GM21360 (cell line): Measurements from ENCODE around the gene POM121.
"Not testable (repeated sequence)": the region's sequence is repeated elsewhere in the genome, so short reads cannot be mapped to it uniquely, and the experiment has no call there.

Source experiments
- ATAC-seq: cut with Tn5 transposase; IDR thresholded peaks from one replicate; pipeline ENCODE4 v1.9.1; 2021; ENCODE audit warnings: mild to moderate bottlenecking, moderate library complexity; ENCODE audit not compliant: unreplicated experiment

Gene POM121

DNA sequence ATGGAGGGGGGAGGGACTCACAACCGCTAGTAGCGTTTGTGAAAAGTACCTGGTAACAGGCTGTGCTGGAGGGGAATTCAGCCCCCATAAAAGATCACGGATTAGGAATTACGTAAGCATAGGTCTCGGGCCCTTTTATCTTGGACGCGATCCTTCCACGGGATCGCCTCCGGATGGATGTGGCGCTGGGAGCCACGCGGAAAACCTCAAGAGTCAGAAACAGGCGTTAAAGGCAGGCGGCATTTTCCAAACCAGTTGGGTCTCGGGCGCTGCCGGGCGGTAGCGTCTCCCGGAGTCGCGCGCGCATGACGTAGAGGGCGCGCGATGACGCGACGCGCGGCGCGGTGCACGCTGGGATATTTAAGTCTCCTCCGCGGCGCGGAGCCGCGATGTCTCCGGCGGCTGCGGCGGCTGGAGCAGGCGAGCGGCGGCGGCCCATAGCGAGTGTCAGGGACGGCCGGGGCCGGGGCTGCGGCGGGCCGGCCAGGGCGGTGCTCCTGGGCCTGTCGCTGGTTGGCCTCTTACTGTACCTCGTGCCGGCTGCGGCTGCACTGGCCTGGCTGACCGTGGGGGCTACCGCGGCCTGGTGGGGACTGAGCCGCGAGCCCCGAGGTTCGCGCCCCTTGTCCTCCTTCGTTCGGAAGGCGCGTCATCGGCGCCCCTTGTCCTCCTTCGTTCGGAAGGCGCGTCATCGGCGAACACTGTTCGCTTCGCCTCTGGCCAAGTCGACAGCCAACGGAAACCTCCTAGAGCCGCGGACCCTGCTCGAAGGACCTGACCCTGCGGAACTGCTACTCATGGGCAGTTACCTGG, at the start of gene POM121:
Gene POM121, plus strand, starts transcription at position 363 of the 813 bp plus-strand sequence. Its CDS starts 27 bp downstream, at position 390.
- peak; percentile 78 for ATAC-seq

DNA sequence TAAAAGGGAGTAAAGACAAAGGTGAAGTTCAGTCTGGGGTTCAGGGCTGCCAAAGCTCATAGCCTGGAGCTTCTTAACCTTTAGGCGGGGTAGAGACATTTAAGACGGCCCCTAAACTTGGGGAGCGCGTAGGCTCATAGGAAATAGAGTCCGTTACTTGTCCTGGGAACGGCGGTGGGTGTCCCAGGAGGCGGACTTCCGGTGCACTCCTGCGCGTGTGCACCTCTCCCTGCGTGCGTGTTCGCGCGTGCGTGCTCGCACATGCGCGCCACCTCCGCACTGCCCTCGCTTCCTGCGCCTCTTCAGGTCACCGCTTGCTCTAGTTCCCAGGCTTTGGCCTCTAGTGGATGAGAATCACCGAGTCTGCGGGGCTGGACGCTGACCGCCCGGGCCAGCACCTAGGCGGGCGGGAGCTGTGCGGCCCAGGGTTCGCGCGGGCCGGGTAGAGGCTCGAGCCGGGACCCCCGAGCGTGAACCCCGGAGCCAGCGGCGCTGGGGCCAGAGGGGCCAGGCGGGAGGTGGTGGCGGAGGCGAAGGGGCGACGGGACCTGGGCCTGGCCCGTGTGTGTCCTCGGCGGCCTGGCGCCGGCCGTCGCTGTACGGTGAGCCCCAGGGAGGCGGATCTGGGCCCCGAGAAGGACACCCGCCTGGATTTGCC, 45.7 kb upstream of the POM121 start:
- ATAC-seq, result peak; percentile 98

DNA sequence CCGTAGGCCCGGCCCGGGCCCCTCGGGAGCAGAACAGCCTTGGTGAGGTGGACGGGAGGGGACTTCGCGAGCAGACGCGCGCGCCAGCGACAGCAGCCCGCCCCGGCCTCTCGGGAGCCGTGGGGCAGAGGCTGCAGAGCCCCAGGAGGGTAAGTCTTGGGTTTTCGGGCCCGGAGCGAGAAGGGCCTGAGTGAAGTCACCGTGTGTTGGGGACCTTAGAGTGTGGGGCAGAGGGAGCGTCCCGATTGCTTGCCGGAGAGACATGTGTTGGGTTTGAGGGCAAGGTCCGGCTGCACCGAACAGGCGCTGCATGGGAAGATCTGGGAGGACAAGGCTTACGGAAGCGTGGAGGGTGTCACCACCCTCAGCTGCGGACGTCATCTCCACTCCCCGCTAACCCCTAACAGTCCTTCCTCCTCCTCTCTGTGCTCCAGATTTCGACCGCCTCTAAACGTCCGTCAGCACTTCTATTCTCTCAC, 45.1 kb upstream of the POM121 start:
- peak; percentile 24 for ATAC-seq

DNA sequence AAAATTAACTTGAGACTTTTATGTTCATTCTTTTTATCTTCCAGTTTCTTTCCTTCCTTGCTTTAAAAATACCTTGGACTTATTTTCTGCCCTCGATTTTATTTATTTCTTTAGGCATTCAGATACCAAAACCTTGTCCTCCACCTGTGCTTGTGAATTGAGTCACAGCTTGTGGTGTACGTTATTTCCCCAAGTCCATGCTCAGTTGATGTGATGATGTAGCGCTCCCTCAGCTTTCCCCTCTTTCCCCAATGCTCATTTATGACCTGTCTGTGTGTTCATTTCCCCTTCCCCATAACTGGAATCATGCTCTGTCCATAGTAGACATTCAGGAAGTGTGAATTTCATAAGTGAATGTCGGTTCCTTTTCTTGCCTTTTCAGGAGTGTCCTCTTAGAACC, 33.1 kb upstream of the POM121 start:
- not testable (repeated sequence) for ATAC-seq

DNA sequence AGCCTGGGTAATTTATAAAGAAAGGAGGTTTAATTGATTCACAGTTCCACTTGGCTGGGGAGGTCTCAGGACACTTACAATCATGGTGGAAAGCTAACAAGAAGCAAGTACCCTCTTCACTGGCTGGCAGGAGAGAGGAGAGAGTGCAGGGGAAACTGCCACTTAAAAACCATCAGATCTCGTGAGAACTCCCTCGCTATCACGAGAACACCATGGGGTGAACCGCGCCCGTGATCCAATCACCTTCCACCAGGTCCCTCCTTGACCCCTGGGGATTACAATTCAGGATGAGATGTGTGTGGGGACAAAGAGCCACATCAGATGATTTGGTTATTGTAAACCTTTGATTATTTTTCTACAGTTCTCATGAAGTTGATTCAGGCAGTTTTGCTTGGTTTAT, 20.2 kb upstream of the POM121 start:
- not testable (repeated sequence) for ATAC-seq

DNA sequence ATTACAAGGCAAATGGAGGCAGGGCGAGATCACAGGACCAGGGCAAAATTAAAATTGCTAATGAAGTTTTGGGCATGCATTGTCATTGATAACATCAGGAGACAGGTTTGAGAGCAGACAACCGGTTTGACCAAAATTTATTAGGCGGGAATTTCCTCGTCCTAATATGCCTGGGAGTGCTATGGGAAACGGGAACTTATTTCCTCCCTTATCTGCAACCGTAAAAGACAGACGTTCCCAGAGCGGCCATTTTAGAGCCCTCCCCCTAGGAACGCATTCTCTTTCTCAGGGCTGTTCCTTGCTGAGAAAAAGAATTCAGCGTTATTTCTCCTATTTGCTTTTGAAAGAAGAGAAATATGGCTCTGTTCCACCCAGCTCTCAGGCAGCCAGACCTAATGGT, 16.5 kb upstream of the POM121 start:
- ATAC-seq, result not testable (repeated sequence)

DNA sequence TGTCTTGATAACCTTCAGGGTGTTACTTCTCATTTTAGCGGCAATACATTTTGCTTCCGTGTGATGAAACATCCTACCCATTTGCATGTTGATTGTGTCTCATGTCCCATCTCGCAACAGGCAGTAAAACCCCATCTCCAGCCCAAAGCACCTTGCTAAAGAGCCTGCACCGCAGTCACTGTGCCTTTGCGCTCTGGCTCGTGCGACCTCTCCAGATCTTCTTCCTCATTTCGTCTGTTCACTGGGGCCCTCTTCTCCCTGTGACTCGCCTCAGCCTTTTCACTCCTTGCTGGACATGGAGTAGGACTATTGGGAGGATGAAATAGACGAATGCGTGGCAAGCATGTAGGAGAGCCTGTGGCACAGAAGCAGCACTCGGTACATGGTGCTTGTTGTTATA, 13.5 kb upstream of the POM121 start:
- not testable (repeated sequence) for ATAC-seq

DNA sequence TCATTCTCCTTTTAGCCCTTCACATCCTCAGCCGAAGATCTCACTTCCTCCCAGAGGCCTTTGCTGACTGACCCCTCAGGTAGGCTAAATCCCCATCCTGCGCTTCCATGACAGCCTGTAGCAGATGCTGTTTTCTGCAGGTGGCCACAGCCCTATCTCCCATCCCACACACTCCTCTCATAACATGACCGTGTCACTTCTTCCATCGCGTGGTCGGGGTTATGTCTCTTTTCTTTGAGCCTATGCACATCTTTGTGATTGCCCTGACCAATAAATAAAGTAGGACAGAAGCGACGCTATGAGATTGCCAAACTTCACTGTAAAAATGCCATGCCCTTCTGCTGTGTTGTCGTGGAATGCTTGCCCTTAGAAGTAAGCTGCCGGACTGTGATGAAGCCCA, 11.1 kb upstream of the POM121 start:
- ATAC-seq, result not testable (repeated sequence)

DNA sequence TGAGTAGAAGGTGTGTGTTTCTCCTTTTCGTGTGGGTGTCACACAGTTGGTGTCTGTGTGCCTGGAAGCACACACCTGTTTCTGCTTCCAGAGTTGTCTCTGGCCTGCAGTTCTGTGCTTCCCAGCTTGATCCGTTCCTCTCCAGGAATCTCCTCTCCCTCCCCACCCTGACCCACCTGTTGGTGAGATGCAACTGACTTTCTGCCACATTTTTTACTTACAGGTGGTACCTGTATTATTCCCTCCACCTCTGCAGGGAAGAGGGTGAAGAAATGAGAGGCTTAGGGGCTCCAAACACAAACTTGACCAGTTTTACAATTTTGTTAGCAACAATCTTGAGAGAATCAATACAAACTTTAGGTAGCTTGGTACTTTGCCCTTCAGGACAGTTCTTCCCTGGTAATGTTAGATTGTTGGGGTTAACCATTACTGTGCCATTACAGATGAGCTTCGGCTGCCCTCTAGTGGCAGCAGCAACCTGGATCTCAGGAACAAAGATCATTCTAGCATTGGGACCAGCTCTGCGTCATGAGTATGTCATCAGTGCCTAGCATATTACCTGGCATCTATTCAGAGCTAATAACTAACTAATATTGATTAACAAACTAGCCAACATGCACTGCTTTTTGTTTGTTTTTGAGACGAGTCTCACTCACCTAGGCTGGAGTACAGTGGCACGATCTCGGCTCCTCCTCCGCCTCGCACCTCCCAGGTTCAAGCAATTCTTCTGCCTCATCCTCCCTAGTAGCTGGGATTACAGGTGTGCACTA, 10.0 kb upstream of the POM121 start:
- ATAC-seq, result peak; percentile 74

DNA sequence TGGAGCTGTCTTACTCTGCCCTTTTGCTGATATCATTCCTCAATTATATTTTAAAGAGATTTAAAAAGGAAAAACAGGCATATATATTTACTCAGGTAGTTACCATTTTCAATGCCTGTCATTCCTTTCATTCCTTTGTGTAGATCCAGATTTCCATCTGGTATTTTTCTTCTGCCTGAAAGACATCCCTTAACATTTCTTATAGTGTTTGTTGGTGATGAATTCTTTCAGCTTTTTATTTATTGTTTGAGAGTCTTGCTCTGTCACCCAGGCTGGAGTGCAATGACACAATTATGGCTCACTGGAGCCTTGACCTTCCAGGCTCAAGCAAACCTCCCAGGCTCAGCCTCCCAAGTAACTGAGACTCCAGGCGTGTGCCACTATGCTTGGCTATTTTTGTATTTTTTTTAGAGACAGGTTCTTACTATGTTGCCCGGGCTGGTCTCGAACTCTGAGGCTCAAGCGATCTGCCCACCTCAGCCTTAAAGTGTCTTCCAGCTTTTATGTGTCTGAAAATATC, 5.6 kb upstream of the POM121 start:
- ATAC-seq, result no peak

DNA sequence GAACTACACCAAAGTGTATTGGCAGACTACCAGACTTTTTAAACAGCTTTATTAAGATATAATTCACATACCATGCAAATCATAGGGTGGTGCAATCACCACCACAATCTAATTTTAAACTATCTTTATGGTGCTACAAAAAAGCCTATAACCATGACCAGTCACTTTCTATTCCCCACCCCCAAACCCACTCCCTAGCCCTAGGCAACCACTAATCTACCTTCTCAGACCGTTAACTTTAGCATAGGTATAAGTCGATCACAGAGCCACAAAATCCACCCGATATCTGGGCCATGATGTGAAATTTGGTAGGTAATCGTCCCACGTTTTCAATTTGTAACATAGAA, 536 bp upstream of the POM121 start:
- ATAC-seq, result no peak

DNA sequence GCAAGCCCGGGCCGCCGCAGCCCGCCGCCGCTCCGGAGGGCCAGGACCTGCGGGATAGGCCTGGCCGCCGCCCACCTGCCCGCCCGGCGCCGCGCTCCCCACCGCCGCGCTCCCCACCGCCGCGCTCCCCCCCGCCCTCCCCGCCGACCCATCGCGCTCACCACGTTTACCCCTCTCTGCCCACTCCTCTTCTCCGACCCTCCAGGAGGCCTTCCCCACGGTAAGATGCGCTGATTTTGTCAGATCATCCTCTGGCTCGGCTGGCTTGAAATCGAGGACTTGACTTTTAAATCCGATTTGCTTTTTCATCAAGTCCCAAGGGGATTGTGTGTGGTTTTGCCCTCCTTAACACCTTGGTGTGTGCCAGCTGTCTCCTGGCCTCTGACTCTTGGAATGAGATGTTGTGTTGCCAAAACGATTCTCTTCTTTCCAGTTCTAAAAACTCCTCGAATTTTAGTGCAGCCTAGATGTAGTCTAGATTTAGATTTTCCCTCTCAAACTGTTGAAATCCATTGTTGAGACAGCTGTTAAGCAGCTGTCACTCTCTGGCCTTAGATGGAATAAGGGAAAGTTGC, 738 bp downstream of the POM121 start:
- no peak for ATAC-seq

DNA sequence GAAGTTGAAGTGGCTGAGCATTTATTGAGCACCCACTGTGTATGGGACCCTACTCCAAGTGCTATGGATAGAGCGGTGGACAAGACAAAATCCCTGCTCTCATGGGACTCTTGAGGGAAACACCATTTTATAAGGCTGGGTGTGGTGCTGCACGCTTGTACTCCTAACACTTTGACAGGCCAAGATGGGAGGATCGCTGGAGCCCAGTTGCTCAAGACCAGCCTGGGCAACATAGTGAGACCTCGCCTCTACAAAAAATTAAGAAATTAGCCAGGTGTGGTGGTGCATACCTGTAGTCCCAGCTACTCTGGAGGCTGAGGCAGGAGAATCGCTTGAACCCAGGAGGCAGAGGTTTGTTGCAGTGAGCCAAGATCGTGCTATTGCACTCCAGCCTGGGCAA, 2.9 kb downstream of the POM121 start:
- not testable (repeated sequence) for ATAC-seq

DNA sequence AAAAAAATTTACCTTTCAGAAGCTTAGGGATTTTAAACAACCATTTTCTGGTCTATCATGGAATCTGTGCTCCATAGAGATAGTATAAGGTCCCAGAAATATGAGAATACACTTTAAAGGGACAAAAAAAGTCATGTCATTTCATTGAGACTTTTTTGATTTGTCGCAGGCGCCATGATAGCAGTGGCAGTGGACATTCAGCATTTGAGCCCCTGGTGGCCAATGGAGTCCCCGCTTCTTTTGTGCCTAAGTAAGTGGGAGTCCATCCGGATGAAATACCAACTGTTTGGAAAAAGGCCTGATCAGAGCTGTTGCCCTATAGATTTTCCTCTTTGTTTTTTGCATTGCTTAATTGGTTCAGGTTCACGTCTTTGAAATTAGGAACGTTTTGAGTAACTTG, 3.3 kb downstream of the POM121 start:
- not testable (repeated sequence) for ATAC-seq

DNA sequence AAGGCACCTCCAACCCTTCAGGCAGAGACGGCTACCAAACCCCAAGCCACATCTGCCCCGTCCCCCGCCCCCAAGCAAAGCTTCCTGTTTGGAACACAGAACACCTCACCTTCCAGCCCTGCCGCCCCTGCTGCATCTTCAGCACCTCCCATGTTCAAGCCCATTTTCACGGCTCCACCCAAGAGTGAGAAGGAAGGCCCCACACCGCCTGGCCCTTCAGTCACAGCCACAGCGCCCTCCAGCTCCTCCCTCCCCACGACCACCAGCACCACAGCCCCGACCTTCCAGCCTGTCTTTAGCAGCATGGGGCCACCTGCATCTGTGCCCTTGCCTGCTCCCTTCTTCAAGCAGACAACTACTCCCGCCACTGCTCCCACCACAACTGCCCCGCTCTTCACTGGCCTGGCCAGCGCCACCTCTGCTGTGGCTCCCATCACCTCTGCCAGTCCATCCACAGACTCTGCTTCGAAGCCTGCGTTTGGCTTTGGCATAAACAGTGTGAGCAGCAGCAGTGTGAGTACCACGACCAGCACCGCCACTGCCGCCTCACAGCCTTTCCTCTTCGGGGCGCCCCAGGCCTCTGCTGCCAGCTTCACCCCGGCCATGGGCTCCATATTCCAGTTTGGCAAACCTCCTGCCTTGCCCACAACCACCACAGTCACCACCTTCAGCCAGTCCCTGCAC, 17.3 kb downstream of the POM121 start:
- ATAC-seq, result not testable (repeated sequence)

DNA sequence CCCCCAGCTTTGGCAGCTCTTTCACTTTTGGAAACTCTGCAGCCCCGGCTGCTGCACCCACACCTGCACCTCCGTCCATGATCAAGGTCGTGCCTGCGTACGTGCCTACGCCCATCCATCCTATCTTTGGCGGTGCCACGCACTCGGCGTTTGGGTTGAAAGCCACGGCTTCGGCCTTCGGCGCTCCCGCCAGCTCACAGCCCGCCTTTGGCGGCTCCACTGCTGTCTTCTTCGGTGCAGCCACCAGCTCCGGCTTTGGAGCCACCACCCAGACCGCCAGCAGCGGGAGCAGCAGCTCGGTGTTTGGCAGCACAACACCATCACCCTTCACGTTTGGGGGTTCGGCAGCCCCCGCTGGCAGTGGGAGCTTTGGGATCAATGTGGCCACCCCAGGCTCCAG, 18.1 kb downstream of the POM121 start:
- ATAC-seq, result not testable (repeated sequence)

DNA sequence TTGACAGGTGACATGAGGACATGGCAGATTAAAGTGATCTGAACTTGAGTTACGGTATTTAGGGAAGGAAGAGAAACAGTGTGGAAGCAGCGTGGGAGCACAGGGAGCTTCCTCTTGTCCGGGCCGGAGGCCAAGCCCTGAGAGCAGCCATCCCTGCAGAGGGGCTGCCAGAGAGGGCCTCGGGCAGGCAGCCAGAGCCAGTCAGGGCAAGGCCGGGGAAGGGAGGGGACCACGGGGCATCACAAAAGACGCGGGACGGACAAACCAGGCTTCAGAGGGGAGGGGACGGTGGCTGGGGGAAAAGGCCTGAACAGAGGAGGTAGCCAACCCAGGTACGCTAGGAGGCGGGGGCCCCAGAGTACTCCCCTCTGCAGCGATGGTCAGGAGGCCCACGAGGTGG, 20.0 kb downstream of the POM121 start:
- ATAC-seq, result not testable (repeated sequence)

DNA sequence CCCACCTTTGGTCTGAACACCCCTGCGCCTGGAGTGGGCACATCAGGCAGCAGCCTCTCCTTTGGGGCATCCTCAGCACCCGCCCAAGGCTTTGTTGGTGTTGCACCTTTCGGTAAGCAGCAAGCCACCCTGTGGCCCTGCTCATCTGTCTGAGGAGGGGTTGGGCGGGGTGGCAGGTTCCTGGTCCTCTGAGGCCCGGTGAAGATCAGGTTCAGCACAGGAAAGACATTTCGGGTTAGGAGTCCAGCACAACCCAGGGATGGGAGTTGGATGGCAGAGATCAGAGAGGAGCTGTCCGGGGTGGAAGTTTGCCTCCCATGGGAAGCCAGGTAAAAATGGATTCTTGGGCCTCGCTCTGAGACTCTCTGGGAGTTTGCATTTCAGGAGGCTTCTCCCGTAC, 20.7 kb downstream of the POM121 start:
- ATAC-seq, result not testable (repeated sequence)

DNA sequence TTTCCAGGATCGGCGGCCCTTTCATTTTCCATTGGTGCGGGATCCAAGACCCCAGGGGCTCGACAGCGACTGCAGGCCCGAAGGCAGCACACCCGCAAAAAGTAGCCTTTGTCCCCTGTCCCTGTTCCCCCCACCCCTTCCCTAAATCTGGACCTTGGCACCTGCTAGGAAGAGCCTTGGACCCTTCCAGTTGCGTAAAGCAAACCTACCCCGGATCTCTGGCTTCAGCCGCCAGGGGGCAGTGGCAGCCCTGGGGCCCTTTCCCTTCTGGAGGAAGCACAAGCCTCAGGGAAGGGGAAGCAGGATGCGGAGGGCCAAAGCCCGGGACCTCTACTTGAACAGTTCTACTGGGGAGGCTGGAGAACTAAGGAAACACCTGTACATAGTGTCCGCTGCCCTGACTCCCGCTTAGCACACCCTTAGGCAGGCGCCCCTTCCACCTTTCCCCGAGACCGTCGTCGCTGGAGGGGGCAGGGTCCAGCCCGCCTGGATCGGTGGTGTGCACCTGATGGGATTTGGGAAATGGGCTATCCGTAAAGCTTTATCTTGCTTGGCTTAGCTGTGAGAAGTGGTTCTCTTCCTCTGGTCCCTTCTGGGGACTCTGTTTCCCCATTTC, 21.3 kb downstream of the POM121 start:
- ATAC-seq, result not testable (repeated sequence)

DNA sequence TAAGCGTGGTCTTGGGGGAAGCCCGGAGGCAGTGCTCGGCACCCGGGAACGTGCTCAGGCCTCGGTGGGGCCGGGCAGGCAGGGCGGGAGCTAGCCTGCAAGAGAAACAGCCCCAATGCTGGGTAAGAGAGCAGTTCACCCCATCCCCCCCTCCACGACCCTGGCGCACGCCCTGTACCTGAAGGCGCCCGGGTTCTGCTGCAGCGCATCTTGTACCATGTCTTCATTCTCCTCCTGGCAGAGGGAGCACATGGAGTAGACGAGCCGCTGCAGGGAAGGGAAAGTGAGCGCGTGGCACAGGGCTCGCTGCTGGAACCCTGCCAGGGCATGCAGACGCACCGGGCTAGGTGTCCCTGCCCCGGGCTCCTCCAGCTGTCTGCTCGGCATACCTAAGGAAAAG, 23.8 kb downstream of the POM121 start:
- ATAC-seq, result not testable (repeated sequence)
